Peyer's patch (tissue), 4 donors: Measurements from ENCODE around the gene LFNG.

Experiments
- CTCF ChIP-seq, 6 experiments: fragments of 450-650 bp in 4 of 6; fragments of 200-600 bp in 2 of 6; sonication (generic) in 1 of 6; IDR thresholded peaks; one replicate each; pipeline ENCODE4 v1.5.1; 2017 to 2019; ENCODE audit warnings: antibody characterized with exemption in 6 of 6, mild to moderate bottlenecking in 3 of 6, moderate library complexity in 1 of 6
- POLR2A ChIP-seq, 2 donors: fragments of 450-650 bp; IDR thresholded peaks; one replicate each; pipeline ENCODE4 v1.5.1; 2017; ENCODE audit warnings: antibody characterized with exemption in 2 of 2, mild to moderate bottlenecking in 2 of 2, moderate library complexity in 2 of 2

GRCh38 chr7:2553108-2553507 is 33.5 kb downstream of the LFNG start:
- TF ChIP-seq POLR2A (IDR thresholded peaks at IDR 0.05) (no peak), CTCF (IDR thresholded peaks at IDR 0.05) (no peak)
